HCT116 (cell line): ENCODE results near the gene ZNF626. TPM values are rescaled to one million over a fixed set of nuclear protein-coding genes. Genes with fewer than 3 reads are reported as not detected.
"Not testable (repeated sequence)": the region's sequence is repeated elsewhere in the genome, so short reads cannot be mapped to it uniquely, and the experiment has no call there.

Experiments used
- ATAC-seq: fragments of 200-7000 bp; cut with Tn5 transposase; 2 replicates; pipeline ENCODE4 v1.9.1; 2020; ENCODE audit warnings: mild to moderate bottlenecking, moderate library complexity
- BruUV-seq: library from RNA; stranded (reverse); fragments of 400-500 nt; replicated peaks from 2 replicates; lab custom pipeline; 2021; lab: Mats Ljungman, UMichigan
- CTCF ChIA-PET: fragments of 300-600 bp; sonication (Branson Sonifier 250); formaldehyde crosslinking; loops from one replicate; lab custom pipeline; 2021; ENCODE audit warnings: antibody characterized with exemption; lab: Charles Lee
- POLR2A ChIA-PET: fragments of 300-600, 350-600 bp; sonication (Branson Sonifier 250); formaldehyde crosslinking; loops from one replicate; lab custom pipeline; 2021; ENCODE audit warnings: antibody characterized with exemption; lab: Charles Lee
- RAD21 ChIA-PET, 2 experiments: fragments of 300-600 bp; sonication (Branson Sonifier 250); formaldehyde crosslinking; loops; one replicate each; lab custom pipeline; 2023; ENCODE audit warnings: low total read pairs in 2 of 2; ENCODE audit not compliant: uncharacterized antibody in 2 of 2, unreplicated experiment in 2 of 2, low non-redundant PET in 1 of 2; lab: Charles Lee
- DNase-seq: peaks from one replicate; pipeline ENCODE4 v3.0.0-alpha.2; 2010; ENCODE audit warnings: low read depth, low spot score
- H2AFZ ChIP-seq: fragments of 200-600 bp; shearing (Covaris generic), sonication (generic); 2 replicates; pipeline ENCODE4 v1.6.1; 2017; ENCODE audit warnings: low read depth, mixed run types, mixed read lengths, antibody characterized with exemption, low read length; ENCODE audit not compliant: poor library complexity, severe bottlenecking
- H3K27ac ChIP-seq: 2 replicates; pipeline ENCODE4 v1.5.1; 2012; ENCODE audit warnings: low read depth, low read length
- H3K27me3 ChIP-seq: fragments of 200-600 bp; sonication (generic); 2 replicates; pipeline ENCODE4 v1.6.1; 2016; ENCODE audit warnings: mixed run types, low read length, mixed read lengths; ENCODE audit not compliant: insufficient read depth
- H3K36me3 ChIP-seq, 2 experiments: fragments of 200-500 bp in 1 of 2; fragments of 200-600 bp in 1 of 2; sonication (Bioruptor generic) in 1 of 2; sonication (generic) in 1 of 2; 2 replicates each; pipeline versions ENCODE4 v1.5.1 to v1.6.1; 2014 to 2016; ENCODE audit warnings: low read length in 2 of 2, inconsistent platforms in 1 of 2, mixed read lengths in 1 of 2, mixed run types in 1 of 2; ENCODE audit not compliant: insufficient read depth in 2 of 2, control insufficient read depth in 1 of 2
- H3K4me1 ChIP-seq, 2 experiments: fragments of 200-600 bp in 1 of 2; sonication (generic) in 1 of 2; 2 replicates each; pipeline versions ENCODE4 v1.5.1 to v1.6.1; 2012 to 2017; ENCODE audit warnings: low read length in 2 of 2, inconsistent platforms in 1 of 2, mild to moderate bottlenecking in 1 of 2, mixed read lengths in 1 of 2, mixed run types in 1 of 2, moderate library complexity in 1 of 2; ENCODE audit not compliant: insufficient read depth in 2 of 2, control insufficient read depth in 1 of 2
- H3K4me2 ChIP-seq: fragments of 200-600 bp; sonication (generic); 2 replicates; pipeline ENCODE4 v1.6.1; 2017; ENCODE audit warnings: mixed run types, low read length, mixed read lengths
- H3K4me3 ChIP-seq, 2 experiments: fragments of 200-600 bp in 1 of 2; sonication (generic) in 1 of 2; replicated peaks in 1 of 2; 2 replicates each; pipeline ENCODE4 v1.5.1; 2011 to 2016; ENCODE audit warnings: low read length in 2 of 2, control low read depth in 1 of 2, low read depth in 1 of 2, mild to moderate bottlenecking in 1 of 2, mixed read lengths in 1 of 2, mixed run types in 1 of 2
- H3K79me2 ChIP-seq: fragments of 200-600 bp; sonication (generic); 2 replicates; pipeline ENCODE4 v1.6.1; 2017; ENCODE audit warnings: mild to moderate bottlenecking, mixed run types, low read length, moderate library complexity, mixed read lengths; ENCODE audit not compliant: insufficient read depth
- H3K9ac ChIP-seq: fragments of 200-600 bp; sonication (generic); 2 replicates; pipeline ENCODE4 v1.6.1; 2016; ENCODE audit warnings: low read length, mixed read lengths
- H3K9me2 ChIP-seq: fragments of 200-600 bp; sonication (generic), shearing (Covaris generic); 2 replicates; pipeline ENCODE4 v1.6.1; 2017; ENCODE audit warnings: mixed run types, mild to moderate bottlenecking, moderate library complexity; ENCODE audit not compliant: insufficient read depth
- H3K9me3 ChIP-seq, 2 experiments: fragments of 200-500 bp in 1 of 2; fragments of 200-600 bp in 1 of 2; sonication (Bioruptor generic) in 1 of 2; sonication (generic) in 1 of 2; 2 replicates each; pipeline ENCODE4 v1.6.1; 2014 to 2017; ENCODE audit warnings: low read length in 2 of 2, mixed read lengths in 2 of 2, inconsistent platforms in 1 of 2, low read depth in 1 of 2, mild to moderate bottlenecking in 1 of 2, mixed run types in 1 of 2, moderate library complexity in 1 of 2; ENCODE audit not compliant: control insufficient read depth in 1 of 2, insufficient read depth in 1 of 2
- H4K20me1 ChIP-seq: fragments of 200-600 bp; sonication (generic), shearing (Covaris generic); 2 replicates; pipeline ENCODE4 v1.6.1; 2017; ENCODE audit warnings: mixed run types, mild to moderate bottlenecking, moderate library complexity; ENCODE audit not compliant: insufficient read depth
- CEBPB ChIP-seq: IDR thresholded peaks from 2 replicates; pipeline ENCODE4 v1.6.1; 2012; ENCODE audit warnings: low read depth
- EGR1 ChIP-seq: IDR thresholded peaks from 2 replicates; pipeline ENCODE4 v1.6.1; 2012; ENCODE audit warnings: low read depth
- EZH2 ChIP-seq: fragments of 200-600 bp; sonication (generic); IDR thresholded peaks from 2 replicates; pipeline ENCODE4 v1.6.1; 2017; ENCODE audit warnings: antibody characterized with exemption, mixed run types
- POLR2AphosphoS5 ChIP-seq: IDR thresholded peaks from 2 replicates; pipeline ENCODE4 v1.6.1; 2011; ENCODE audit warnings: mild to moderate bottlenecking, low read depth, low read length, moderate library complexity
- RAD21 ChIP-seq: IDR thresholded peaks from 2 replicates; pipeline ENCODE4 v1.6.1; 2012; ENCODE audit warnings: low read depth, mild to moderate bottlenecking
- SRF ChIP-seq: IDR thresholded peaks from 2 replicates; pipeline ENCODE4 v1.6.1; 2012; ENCODE audit warnings: low read depth
- ZFX ChIP-seq: fragments of 450-650 bp; IDR thresholded peaks from 2 replicates; pipeline ENCODE4 v1.6.1; 2017
- intact Hi-C: fragments of 100-400 bp; cut with micrococcal nuclease; formaldehyde crosslinking; loops from 2 replicates; pipeline ENCODE4 v1.10.0; 2022
- total RNA-seq: library from RNA; stranded (reverse); gene quantifications from one replicate; pipeline ENCODE4 v1.2.1, GENCODE V29; 2021; ENCODE audit not compliant: unreplicated experiment
- TF ChIP-seq, protein P1 (sequence below): IDR thresholded peaks from 2 replicates; pipeline ENCODE4 v1.6.1; 2012
- TF ChIP-seq, protein P2 (sequence below): IDR thresholded peaks from 2 replicates; pipeline ENCODE4 v1.6.1; 2012; ENCODE audit warnings: low read depth

Gene ZNF626
- total RNA-seq, 1 experiment from 2014 or later: not detected

DNA sequence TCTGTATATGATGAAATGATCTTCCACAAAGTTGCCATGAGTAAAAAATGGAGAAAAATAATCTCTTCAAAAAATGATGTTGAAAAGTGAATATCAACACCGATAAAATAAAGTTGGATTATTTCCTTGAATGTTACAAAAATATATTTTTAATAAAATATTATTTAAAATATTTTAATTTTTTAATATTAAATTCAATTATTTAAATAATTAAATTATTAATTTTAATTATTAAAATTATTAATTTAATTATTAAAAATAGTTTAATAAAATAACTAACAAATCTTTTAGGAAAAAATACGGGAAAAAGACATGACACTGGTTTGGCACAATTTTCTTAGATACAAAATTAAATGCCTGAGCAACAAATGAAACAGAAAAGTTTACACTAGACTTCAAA is 21.3 kb downstream of the ZNF626 start:
- RAD21 ChIA-PET: no interaction called here
- no TSS peak for BruUV-seq
- intact Hi-C loops: no loop called here

DNA sequence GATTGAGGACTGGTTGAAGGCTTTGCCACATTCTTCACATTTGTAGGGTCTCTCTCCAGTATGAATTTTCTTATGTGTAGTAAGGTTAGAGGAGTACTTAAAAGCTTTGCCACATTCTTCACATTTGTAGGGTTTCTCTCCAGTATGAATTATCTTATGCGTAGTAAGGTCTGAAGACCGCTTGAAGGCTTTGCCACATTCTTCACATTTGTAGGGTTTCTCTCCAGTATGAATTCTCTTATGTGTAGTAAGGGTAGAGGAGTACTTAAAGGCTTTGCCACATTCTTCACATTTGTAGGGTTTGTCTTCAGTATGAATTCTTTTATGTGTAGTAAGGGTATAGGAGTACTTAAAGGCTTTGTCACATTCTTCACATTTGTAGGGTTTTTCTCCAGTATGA is 36.8 kb downstream of the ZNF626 start:
- RAD21 ChIA-PET, ATAC-seq, H2AFZ ChIP-seq, H3K4me2 ChIP-seq, H3K9me2 ChIP-seq, H4K20me1 ChIP-seq, CTCF ChIA-PET, H3K9ac ChIP-seq, H3K9me3 ChIP-seq, H3K36me3 ChIP-seq, DNase-seq, H3K4me1 ChIP-seq, H3K27me3 ChIP-seq, BruUV-seq, H3K4me3 ChIP-seq, intact Hi-C loops, H3K27ac ChIP-seq, POLR2A ChIA-PET, H3K79me2 ChIP-seq: not testable (repeated sequence)

More for the DNA sequence above, 21.3 kb downstream of the ZNF626 start:
- H3K79me2 ChIP-seq: no peaks in the 10 kb centered on the region
- no peaks in the 10 kb centered on the region for H3K4me1 ChIP-seq
- CTCF ChIA-PET: no interaction called here
- no peak overlapping the region for H3K9ac ChIP-seq
- TF ChIP-seq, protein P1, sequence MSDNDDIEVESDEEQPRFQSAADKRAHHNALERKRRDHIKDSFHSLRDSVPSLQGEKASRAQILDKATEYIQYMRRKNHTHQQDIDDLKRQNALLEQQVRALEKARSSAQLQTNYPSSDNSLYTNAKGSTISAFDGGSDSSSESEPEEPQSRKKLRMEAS: no peak
- TF ChIP-seq SRF: no peak
- TF ChIP-seq, protein P2, sequence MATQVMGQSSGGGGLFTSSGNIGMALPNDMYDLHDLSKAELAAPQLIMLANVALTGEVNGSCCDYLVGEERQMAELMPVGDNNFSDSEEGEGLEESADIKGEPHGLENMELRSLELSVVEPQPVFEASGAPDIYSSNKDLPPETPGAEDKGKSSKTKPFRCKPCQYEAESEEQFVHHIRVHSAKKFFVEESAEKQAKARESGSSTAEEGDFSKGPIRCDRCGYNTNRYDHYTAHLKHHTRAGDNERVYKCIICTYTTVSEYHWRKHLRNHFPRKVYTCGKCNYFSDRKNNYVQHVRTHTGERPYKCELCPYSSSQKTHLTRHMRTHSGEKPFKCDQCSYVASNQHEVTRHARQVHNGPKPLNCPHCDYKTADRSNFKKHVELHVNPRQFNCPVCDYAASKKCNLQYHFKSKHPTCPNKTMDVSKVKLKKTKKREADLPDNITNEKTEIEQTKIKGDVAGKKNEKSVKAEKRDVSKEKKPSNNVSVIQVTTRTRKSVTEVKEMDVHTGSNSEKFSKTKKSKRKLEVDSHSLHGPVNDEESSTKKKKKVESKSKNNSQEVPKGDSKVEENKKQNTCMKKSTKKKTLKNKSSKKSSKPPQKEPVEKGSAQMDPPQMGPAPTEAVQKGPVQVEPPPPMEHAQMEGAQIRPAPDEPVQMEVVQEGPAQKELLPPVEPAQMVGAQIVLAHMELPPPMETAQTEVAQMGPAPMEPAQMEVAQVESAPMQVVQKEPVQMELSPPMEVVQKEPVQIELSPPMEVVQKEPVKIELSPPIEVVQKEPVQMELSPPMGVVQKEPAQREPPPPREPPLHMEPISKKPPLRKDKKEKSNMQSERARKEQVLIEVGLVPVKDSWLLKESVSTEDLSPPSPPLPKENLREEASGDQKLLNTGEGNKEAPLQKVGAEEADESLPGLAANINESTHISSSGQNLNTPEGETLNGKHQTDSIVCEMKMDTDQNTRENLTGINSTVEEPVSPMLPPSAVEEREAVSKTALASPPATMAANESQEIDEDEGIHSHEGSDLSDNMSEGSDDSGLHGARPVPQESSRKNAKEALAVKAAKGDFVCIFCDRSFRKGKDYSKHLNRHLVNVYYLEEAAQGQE: no peak
- no peak for TF ChIP-seq ZFX
- TF ChIP-seq EGR1: no peak
- no peak for TF ChIP-seq POLR2AphosphoS5
- no peak for TF ChIP-seq CEBPB
- TF ChIP-seq RAD21: no peak
- TF ChIP-seq EZH2: no peak
- H3K27ac ChIP-seq: no peak overlapping the region
- ATAC-seq: no peak
- H3K36me3 ChIP-seq: no peaks in the 10 kb centered on the region
- DNase-seq: no peak
- H4K20me1 ChIP-seq: no peaks in the 10 kb centered on the region
- no peak overlapping the region for H3K4me2 ChIP-seq
- H3K4me3 ChIP-seq: no peak overlapping the region
- no peaks in the 10 kb centered on the region for H3K9me2 ChIP-seq
- H2AFZ ChIP-seq: no peak overlapping the region
- no peaks in the 10 kb centered on the region for H3K27me3 ChIP-seq
- H3K9me3 ChIP-seq: no peaks in the 10 kb centered on the region
- POLR2A ChIA-PET: no interaction called here
